Mesendoderm (in vitro differentiated cells): ENCODE data around the gene IDH3G.

Experiments
- DNase-seq: peaks from one replicate; pipeline ENCODE4 v3.0.0; 2013
- H2AK5ac ChIP-seq: 2 replicates; pipeline ENCODE4 v1.6.1; 2013; ENCODE audit warnings: low read length, inconsistent platforms
- H2BK120ac ChIP-seq: 2 replicates; pipeline ENCODE4 v1.6.1; 2013; ENCODE audit warnings: low read depth, mild to moderate bottlenecking, low read length, moderate library complexity, mixed read lengths
- H2BK15ac ChIP-seq: replicated peaks from 2 replicates; pipeline ENCODE4 v1.6.1; 2013; ENCODE audit warnings: low read depth, mild to moderate bottlenecking, moderate library complexity
- H2BK5ac ChIP-seq: 2 replicates; pipeline ENCODE4 v1.6.1; 2013; ENCODE audit warnings: low read length, inconsistent platforms
- H3K18ac ChIP-seq: 2 replicates; pipeline ENCODE4 v1.6.1; 2013; ENCODE audit warnings: mild to moderate bottlenecking, low read length, mixed read lengths
- H3K23ac ChIP-seq: one replicate; pipeline ENCODE4 v1.6.1; 2013; ENCODE audit warnings: low read length
- H3K27ac ChIP-seq: 2 replicates; pipeline ENCODE4 v1.5.1; 2013; ENCODE audit warnings: low read depth, mild to moderate bottlenecking, inconsistent platforms, low read length, moderate library complexity
- H3K27me3 ChIP-seq: 2 replicates; pipeline ENCODE4 v1.6.1; 2013; ENCODE audit warnings: low read length, control low read depth, mild to moderate bottlenecking, inconsistent platforms; ENCODE audit not compliant: insufficient read depth, poor library complexity
- H3K36me3 ChIP-seq: 2 replicates; pipeline ENCODE4 v1.6.1; 2013; ENCODE audit warnings: low read length, inconsistent platforms; ENCODE audit not compliant: control insufficient read depth, insufficient read depth
- H3K4ac ChIP-seq: one replicate; pipeline ENCODE4 v1.6.1; 2013; ENCODE audit warnings: low read depth, mild to moderate bottlenecking, low read length, moderate library complexity
- H3K4me1 ChIP-seq: 2 replicates; pipeline ENCODE4 v1.6.1; 2013; ENCODE audit warnings: low read depth, low read length, inconsistent platforms; ENCODE audit not compliant: control insufficient read depth
- H3K4me2 ChIP-seq: 2 replicates; pipeline ENCODE4 v1.6.1; 2013; ENCODE audit warnings: low read length
- H3K4me3 ChIP-seq: 2 replicates; pipeline ENCODE4 v1.5.1; 2013; ENCODE audit warnings: mild to moderate bottlenecking, low read length
- H3K56ac ChIP-seq: one replicate; pipeline ENCODE4 v1.6.1; 2013; ENCODE audit warnings: low read length
- H3K79me1 ChIP-seq: 2 replicates; pipeline ENCODE4 v1.6.1; 2013; ENCODE audit warnings: low read length, inconsistent platforms
- H3K79me2 ChIP-seq: 2 replicates; pipeline ENCODE4 v1.6.1; 2013; ENCODE audit warnings: mild to moderate bottlenecking, low read length; ENCODE audit not compliant: control insufficient read depth, insufficient read depth
- H3K9ac ChIP-seq: 2 replicates; pipeline ENCODE4 v1.6.1; 2013; ENCODE audit warnings: low read length, inconsistent platforms
- H4K5ac ChIP-seq: one replicate; pipeline ENCODE4 v1.6.1; 2013; ENCODE audit warnings: low read length
- H4K8ac ChIP-seq: one replicate; pipeline ENCODE4 v1.6.1; 2013; ENCODE audit warnings: low read depth, mild to moderate bottlenecking, control low read depth, low read length, moderate library complexity
- WGBS: extraction: QIAGEN DNeasy Blood & Tissue Kit; methylation state at CpG from one replicate; pipeline ENCODE4 v1.1.7; 2013; ENCODE audit warnings: low lambda C conversion rate, missing lambda C conversion rate; ENCODE audit not compliant: insufficient coverage; ENCODE audit errors: extremely low coverage; 5-methylcytosine and 5-hydroxymethylcytosine counted together

The IDH3G gene

DNA sequence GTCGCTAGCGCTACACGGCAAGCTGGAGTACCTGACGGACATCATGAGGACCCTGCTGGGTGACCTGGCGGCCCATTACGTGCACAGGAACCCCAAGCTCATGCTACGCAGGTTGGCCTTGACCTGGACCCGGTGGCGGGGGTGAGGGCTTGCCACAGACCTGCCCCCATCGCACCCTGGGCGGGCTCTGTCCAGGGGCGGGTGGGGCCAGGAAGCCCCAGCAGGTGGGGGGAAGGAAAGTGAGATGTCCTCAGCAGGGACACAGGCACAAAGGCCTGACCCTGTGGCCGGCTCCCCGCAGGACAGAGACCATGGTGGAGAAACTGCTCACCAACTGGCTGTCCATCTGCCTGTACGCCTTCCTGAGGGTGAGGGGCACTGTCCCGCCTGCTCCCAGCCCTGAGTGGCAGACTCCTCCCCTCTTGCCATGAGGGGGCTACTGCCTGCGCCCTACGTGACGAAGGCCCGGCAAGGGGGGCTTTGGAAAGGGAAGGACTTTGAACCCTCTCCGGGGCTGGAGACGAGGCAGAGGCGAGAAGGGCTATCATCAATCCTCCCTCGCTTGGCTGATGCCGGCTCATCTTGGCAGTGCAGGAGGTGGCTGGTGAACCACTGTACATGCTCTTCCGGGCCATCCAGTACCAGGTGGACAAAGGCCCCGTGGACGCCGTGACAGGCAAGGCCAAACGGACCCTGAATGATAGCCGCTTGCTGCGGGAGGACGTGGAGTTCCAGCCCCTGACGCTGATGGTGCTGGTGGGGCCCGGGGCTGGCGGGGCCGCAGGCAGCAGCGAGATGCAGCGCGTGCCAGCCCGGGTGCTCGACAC lies 18.7 kb downstream of the IDH3G start:
- no peak overlapping the region for H2BK5ac ChIP-seq
- H2BK120ac ChIP-seq = no peak overlapping the region
- H3K56ac ChIP-seq = no peak overlapping the region
- H3K27me3 ChIP-seq = no peaks in the 10 kb centered on the region
- H3K4me1 ChIP-seq = no peaks in the 10 kb centered on the region
- H3K4me2 ChIP-seq = no peak overlapping the region
- no peak for DNase-seq
- no CpG with 5 or more reads among the region's 42 CpGs for WGBS
- H4K8ac ChIP-seq = no peak overlapping the region
- H3K79me2 ChIP-seq = no peaks in the 10 kb centered on the region
- no peak overlapping the region for H3K23ac ChIP-seq
- H3K36me3 ChIP-seq = no peaks in the 10 kb centered on the region
- no peaks in the 10 kb centered on the region for H3K79me1 ChIP-seq
- no peak overlapping the region for H2AK5ac ChIP-seq
- no peak overlapping the region for H3K18ac ChIP-seq
- no peak overlapping the region for H3K4ac ChIP-seq
- H3K27ac ChIP-seq = no peak overlapping the region
- no peak overlapping the region for H3K4me3 ChIP-seq
- H4K5ac ChIP-seq = no peak overlapping the region
- H3K9ac ChIP-seq = no peak overlapping the region
- H2BK15ac ChIP-seq = no peak overlapping the region

DNA sequence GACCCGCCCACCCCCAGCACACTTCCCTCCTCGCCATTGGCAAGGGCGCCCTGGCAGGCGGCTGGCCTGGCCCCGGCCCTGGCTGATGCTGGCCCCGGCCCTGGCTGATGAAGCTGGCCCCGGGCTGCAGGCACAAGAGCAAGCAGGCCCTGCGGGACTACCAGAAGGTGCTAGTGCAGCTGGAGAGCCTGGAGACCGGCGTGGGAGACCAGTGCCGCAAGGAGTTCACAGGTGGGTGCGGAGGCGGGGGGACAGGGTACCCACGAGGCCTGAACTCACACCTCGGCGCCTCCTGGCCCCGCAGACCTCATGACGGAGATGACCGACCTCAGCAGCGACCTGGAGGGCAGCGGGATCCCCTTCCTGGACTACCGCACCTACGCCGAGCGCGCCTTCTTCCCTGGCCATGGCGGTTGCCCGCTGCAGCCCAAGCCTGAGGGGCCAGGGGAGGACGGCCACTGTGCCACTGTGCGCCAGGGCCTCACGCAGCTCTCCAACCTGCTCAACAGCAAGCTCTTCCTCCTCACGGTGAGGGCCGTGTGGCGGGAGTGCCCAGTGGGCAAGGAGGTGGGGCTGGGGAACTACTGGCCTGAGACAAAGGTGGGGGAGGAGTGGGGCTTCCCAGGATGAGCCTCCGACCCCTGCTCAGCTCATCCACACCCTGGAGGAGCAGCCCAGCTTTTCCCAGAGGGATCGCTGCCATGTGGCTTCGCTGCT lies 19.4 kb downstream of the IDH3G start:
- WGBS = no CpG with 5 or more reads among the region's 37 CpGs
- H3K79me1 ChIP-seq = no peaks in the 10 kb centered on the region
- no peak overlapping the region for H3K4me2 ChIP-seq
- H2BK120ac ChIP-seq = no peak overlapping the region
- no peaks in the 10 kb centered on the region for H3K27me3 ChIP-seq
- no peak overlapping the region for H4K8ac ChIP-seq
- H3K79me2 ChIP-seq = no peaks in the 10 kb centered on the region
- H3K9ac ChIP-seq = no peak overlapping the region
- no peaks in the 10 kb centered on the region for H3K36me3 ChIP-seq
- H3K18ac ChIP-seq = no peak overlapping the region
- no peak overlapping the region for H3K4ac ChIP-seq
- no peak overlapping the region for H2BK5ac ChIP-seq
- H3K27ac ChIP-seq = no peak overlapping the region
- H2BK15ac ChIP-seq = no peak overlapping the region
- no peak overlapping the region for H3K56ac ChIP-seq
- H3K23ac ChIP-seq = no peak overlapping the region
- H4K5ac ChIP-seq = no peak overlapping the region
- no peaks in the 10 kb centered on the region for H3K4me1 ChIP-seq
- H2AK5ac ChIP-seq = no peak overlapping the region
- no peak overlapping the region for H3K4me3 ChIP-seq
- DNase-seq = no peak

- Histone ChIP-seq H3K4me1 (no peaks in the 10 kb centered on the region), H3K27me3 (no peaks in the 10 kb centered on the region), H2BK5ac (no peak overlapping the region), H3K9ac (no peak overlapping the region), H3K79me1 (no peaks in the 10 kb centered on the region), H2AK5ac (no peak overlapping the region), H3K4me3 (no peak overlapping the region), H3K18ac (no peak overlapping the region), H2BK15ac (no peak overlapping the region), H3K23ac (no peak overlapping the region), H3K79me2 (no peaks in the 10 kb centered on the region), H4K8ac (no peak overlapping the region), H2BK120ac (no peak overlapping the region), H3K27ac (no peak overlapping the region), H3K4me2 (no peak overlapping the region), H3K36me3 (no peaks in the 10 kb centered on the region), H3K56ac (no peak overlapping the region), H3K4ac (no peak overlapping the region), H4K5ac (no peak overlapping the region)
- no CpG with 5 or more reads among the region's 48 CpGs for WGBS
- no peak for DNase-seq
Measured at GRCh38 chrX:153773741-153774575, 20.2 kb downstream of the IDH3G start.

DNA sequence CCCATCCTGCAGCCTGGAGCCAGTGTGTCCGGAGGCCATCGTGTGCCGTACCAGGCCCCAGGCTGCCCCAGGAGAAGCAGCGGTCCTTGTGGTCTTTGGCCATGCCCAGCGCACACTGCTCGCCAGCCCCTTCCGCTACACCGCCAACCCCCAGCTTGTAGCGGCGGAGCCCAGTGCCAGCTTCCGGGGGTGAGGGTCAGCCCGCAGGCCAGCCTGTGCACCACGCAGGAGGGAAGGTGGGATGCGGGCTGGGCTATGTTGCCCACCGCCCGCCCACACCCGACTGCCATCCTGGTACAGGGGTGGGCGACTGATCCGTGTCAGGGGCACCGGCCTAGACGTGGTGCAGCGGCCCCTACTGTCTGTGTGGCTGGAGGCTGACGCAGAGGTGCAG lies 21.0 kb downstream of the IDH3G start:
- Histone ChIP-seq H3K4me1 (no peaks in the 10 kb centered on the region), H3K4me3 (no peak overlapping the region), H2BK15ac (no peak overlapping the region), H3K36me3 (no peaks in the 10 kb centered on the region), H3K4ac (no peak overlapping the region), H3K79me2 (no peaks in the 10 kb centered on the region), H4K8ac (no peak overlapping the region), H4K5ac (no peak overlapping the region), H2BK120ac (no peak overlapping the region), H2BK5ac (no peak overlapping the region), H3K27me3 (no peaks in the 10 kb centered on the region), H3K4me2 (no peak overlapping the region), H3K79me1 (no peaks in the 10 kb centered on the region), H3K18ac (no peak overlapping the region), H3K9ac (no peak overlapping the region), H3K56ac (no peak overlapping the region), H3K23ac (no peak overlapping the region), H2AK5ac (no peak overlapping the region), H3K27ac (no peak overlapping the region)
- DNase-seq = no peak
- WGBS = no CpG with 5 or more reads among the region's 23 CpGs

- H2AK5ac ChIP-seq = no peak overlapping the region
- no peak overlapping the region for H3K18ac ChIP-seq
- H3K4ac ChIP-seq = no peak overlapping the region
- no peak for DNase-seq
- no peak overlapping the region for H3K4me3 ChIP-seq
- no peaks in the 10 kb centered on the region for H3K27me3 ChIP-seq
- no peak overlapping the region for H3K4me2 ChIP-seq
- H3K79me2 ChIP-seq = no peaks in the 10 kb centered on the region
- no peaks in the 10 kb centered on the region for H3K79me1 ChIP-seq
- H3K56ac ChIP-seq = no peak overlapping the region
- H2BK5ac ChIP-seq = no peak overlapping the region
- H2BK120ac ChIP-seq = no peak overlapping the region
- H4K8ac ChIP-seq = no peak overlapping the region
- no CpG with 5 or more reads among the region's 21 CpGs for WGBS
- H3K36me3 ChIP-seq = no peaks in the 10 kb centered on the region
- no peak overlapping the region for H4K5ac ChIP-seq
- H3K9ac ChIP-seq = no peak overlapping the region
- H3K4me1 ChIP-seq = no peaks in the 10 kb centered on the region
- H3K27ac ChIP-seq = no peak overlapping the region
- no peak overlapping the region for H2BK15ac ChIP-seq
- no peak overlapping the region for H3K23ac ChIP-seq
Measured at GRCh38 chrX:153772316-153773217, 21.6 kb downstream of the IDH3G start.
